Dedifferentiated amniotic fluid mesenchymal stem cell (primary cell): ENCODE data around the gene DPP4.
A peak's percentile ranks its signal among the peaks of the same experiment; 100 is the strongest.

ENCODE experiments used
- DNase-seq: peaks from one replicate; pipeline ENCODE4 v3.0.0-alpha.2; 2016; ENCODE audit errors: extremely low spot score

Gene DPP4

DNA sequence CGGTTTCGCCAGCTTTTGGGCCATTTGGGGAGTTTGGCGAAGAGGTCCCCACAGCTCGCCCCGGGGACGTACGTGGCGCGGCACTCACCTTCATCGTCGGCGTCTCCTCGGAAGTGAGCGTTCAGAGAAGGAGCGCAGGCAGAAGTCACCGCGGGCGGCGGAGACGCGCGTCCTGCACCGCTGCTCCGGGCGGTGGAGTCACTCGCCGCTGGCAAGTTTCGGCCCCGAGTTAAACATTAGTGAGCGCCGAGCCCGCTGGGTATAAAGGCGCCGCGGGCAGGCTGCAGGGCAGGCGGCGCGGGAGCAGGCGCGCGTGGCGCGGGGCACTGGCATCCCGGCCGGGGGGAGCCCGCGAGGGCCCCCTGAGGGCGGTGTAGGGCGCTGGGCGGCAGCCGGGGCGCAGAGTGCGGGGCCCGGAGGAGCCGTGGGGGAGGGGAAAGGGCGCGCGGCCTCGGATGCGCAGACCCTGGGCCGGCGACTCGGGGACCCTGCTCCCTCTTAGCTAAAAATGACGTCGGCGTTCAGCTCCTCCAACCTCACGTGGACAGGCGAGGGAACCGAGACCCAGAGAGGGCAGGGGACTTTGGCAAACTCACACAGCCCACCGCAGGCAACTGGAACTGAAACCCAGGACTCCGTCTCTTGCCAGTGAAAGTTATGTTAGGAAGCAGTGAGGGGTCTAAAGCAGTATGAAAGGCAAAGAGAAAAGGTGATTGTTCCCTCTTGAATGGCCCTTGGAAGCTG, at the start of gene DPP4:
TSS of gene DPP4 (minus strand) at position 328 of the 744 bp plus-strand sequence. CDS start at position 94, 234 bp downstream.
- DNase-seq = no peak

DNA sequence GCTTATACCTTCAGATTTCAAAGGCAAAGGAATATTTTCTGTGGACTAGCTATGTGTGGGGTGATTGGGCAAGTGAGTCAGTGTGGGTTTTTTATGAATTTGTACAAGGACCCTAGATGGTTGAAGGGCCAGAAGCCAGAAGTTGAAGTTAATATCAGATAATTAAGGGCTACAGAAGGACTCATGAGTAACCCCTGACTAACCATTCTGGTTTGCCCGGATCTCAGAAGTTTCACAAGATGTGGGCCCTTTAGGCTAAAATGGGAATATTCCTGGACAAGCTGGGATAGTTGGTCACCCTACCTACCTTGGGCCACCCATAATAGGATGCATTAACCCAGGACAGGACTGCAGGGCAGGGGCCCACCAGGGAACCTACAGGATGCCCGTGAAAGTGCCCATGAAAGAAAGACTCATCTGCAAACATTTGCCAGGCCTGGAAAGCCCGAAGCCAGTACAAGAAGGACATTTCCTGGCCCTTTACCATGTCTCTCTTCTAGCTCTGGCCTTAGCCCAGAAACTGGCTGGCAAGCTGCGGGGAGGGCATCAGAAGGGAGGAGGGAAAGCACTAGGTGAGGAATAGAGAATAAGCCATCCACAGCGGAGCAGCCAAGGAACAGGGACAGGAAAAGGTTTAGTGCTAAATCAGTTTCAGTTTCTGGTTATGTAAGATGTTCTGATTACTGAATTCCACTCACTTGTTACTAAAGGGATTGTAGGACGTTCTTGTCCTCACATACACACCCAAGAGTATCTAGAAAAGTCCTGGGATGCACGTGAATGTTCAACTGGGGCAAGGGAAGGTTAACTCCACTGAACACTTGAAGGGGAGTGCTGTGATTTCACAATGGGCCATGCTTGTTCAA, 44.4 kb upstream of the DPP4 start:
- no peak for DNase-seq

DNA sequence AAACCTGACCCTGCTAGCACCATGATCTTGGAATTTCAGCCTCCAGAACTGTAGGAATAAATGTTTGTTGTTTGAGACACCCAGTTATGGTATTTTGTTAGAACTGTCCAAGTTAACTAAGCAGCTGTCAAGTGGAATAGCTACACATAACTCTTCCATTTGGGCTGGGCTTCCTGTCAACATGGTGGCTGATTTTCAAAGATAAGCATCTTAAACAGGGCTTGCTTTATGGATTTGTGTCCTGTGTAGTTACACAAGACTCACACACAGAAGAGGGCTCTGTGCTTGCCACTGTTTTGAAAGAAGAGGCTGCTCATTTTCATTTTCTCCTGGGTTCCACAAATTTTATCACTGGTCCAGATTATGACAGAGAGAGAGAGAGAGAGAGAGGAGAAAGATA, 42.3 kb upstream of the DPP4 start:
- DNase-seq = no peak

DNA sequence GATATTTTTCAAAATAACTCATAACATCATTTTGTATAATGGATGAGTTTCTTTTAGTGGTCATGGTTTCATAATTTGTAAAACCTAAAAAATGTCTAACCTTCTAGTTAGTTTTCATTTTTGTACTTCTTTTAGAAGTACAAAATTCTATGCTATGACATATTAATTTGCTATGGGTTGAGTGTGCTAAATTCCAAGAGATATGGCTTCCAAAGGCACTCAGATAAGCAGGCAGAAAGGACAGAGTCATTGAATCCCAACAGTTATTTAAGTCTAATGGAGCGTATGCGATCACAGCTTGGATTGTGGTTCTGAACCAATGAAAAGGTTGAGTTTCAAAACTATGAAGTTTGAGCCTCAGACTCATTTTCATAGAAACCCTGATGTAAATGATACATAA, 41.1 kb upstream of the DPP4 start:
- no peak for DNase-seq

DNA sequence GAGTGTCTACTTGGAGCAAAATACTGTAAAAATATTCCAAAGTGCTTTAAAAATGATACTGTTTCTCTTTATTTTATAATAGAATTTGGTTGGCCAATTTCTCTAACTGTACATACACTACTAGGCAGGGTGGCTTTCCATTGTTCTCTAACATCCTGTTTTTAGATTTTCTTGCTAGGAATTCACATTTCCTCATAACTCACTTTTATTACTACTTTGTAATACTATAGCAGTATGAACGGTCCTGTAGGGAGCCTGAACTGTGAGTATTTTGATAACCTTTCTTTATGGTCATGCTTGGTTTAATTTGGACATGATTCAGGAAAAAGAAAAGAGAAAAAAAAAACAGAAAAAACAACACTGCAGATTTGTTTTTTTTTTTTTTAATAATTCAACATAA, 40.3 kb upstream of the DPP4 start:
- no peak for DNase-seq

DNA sequence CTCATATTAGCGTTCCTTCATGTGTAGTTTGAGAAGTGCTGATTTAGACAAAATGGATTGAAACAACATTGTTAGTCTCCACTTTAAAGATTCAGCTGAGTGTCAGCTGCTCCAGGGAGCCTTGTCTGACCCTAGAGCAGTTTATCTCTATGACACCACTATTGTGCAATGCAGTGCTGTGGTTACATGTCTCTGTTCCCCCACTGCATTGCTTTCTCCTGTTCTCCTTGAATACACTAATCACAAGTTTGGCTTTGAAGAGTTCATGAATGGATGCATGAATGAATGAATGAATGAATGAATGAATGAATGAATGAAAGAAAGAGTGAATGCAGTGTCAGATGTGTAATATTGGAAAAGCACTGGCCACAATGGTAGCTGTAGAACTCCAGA, 39.8 kb upstream of the DPP4 start:
- no peak for DNase-seq

DNA sequence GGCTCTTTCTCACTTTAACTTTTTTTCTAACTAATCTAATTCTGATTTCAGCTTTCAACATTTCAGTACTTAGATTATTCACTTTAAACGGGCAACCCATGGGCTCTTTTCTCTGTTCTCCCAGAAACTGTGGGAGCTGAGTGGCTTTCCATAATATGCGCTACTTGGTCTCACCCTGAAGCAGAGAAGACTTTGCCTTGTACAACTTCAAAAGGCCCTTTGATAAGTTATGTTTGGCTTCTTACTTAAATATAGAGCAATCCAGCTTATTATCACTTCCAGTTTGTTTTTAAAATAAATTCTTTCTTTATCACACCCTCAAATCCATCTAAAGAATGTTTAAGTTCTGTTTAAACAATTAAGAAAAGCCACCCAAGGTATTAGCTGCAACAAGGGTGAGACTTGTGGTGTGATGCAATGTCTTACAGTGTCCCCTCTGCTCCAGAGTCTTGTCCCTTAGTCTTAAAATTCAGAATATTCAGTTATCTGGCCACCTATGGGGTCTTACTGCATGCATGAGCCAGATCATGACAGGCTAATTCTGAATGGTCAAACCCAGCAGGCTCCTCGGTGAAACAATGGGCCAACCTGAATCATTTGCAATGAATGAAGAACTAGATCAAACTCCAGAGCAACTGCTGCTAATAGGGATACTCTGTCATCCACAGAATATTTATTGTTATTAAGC, 39.2 kb upstream of the DPP4 start:
- no peak for DNase-seq

DNA sequence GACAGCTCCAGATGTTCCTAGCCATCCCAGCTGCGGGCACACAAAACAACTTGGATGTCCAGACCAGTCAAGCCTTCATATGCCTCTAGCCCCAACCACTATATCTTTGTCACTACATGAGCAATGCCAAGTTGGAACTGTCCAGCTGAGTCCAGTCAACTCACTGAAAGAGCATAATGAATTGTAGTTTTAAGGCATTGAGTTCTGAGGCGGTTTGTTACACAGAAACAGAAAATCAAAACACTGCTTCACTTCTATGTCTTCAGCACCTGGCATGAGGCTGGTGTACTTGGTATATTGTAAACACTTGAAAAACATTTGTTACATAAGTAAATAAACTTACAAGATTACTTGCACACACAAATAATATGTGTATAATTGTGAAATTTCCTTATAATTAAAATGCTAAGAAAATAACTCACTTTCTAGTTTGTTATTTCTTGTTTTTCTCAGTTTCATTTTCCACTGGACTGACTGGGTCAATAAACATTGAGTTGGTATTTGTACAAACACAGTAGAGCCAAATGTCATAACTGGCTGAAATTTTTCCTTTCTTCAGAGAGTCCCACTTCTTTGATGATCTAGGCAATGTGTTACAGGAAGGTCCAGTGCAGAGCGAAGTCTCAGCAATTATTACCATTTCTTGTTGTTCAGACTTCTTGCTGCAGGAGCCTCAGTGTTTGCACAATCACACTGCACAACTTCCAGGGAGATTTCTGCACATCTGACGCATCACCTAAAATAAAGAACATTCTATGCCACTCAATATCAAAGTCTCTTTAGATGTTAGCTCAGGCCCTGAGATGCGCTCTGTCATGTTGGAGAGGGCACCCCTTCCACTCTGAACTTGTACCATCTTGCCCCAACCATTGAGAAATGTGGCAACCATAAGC, 38.2 kb upstream of the DPP4 start:
- DNase-seq = no peak

DNA sequence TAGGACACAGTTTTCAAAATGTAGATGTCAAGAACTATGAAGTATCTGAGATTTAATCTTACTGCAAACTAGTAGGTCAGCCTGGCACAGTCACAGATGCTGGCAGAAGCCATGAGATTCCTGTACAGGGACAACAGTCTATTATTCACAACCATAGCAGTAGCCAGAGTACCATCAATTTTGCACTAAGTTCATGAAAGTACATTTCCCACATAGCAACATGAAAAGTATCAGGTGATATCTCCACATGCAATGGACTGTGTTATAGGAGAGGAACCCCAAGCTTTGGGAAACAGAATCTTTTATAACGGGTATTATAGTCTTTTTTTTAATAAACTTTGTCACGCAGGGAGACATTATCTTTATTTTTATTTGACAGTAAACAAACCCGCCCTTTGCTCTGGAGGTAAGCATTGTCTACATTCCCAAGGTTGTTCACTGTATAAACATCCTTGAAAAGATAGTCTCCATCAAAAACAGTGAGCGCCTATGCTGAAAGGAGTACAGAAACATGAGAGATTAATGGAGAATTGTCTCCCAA, 33.4 kb upstream of the DPP4 start:
- no peak for DNase-seq

DNA sequence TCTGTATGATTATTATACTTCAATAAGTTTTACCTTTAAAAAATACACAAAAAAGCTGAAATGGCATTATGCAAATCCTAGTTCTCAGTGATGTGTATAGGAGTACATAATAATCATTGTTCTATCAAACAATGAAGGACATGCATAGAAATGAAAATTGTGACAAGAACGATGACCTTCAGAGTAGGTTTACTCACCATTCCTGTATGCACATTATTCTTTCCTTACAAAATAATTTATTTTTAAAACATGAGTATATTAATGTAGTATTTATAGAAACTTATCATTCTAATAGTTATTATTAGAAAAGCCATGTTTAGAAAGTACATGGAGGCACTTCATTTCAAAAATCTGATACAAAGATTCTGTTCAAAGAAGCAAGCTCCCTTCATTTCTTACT, 32.7 kb upstream of the DPP4 start:
- DNase-seq = no peak

DNA sequence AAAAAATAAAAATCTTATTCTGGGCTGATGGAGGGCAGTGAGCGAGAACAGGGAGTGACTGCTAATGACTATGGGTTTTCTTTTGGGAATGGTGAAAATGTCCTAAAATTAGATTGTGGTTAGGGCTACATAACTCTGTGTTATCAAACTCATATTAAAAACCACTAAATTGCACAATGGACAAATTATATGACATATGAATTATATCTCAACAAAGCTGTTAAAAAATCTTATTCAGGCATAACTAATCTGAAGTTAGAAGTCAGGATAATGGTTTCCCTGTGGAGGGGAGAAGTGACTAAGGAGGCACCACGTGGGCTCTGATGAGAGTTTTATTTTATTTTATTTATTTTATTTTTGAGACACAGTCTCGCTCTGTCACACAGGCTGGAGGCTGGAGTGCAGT, 32.1 kb upstream of the DPP4 start:
- no peak for DNase-seq

DNA sequence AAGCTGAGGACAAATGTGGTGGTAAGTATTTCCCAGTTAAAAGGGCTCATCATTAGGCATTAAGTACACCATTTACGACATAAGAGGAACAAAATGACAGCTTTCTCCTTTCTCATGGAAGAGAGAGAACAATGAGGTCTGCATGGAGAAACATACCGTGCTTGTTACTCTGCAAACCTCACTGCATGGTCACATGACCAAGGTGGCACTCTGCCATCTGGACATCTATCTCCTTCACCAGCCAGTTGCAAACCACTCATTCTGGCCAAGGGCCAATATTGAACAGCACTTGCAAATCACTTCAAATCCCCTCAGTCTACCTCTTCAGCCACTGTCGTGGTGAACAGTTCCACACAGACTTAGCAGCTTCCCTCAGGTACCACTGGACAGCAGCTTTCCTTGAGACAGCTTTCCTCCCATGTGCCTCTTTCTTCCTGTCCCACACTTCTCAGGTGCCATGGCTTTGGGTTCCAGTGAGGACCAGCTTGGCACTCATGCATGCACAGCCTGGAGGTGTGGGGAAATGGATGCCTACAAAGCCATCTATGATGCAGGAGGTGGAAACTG, 29.5 kb upstream of the DPP4 start:
- DNase-seq = no peak

DNA sequence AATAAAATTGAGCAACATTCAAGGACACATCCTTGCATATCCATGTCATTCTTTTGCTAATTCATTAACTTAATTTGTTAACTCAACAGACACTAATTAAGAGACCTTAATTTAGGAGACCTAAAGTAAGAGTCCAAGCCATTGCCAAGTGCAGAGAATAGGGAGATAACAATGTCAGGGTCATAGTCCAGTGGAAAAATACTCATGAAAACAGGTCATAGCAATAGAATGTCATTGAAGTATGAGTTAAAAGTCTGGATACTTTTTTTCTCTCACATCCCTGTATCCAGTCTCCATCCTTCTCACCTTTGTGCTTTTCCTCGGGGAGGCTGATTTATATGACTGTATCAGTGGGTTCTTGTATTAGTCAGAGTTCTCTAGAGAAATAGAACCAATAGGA, 26.6 kb upstream of the DPP4 start:
- no peak for DNase-seq

DNA sequence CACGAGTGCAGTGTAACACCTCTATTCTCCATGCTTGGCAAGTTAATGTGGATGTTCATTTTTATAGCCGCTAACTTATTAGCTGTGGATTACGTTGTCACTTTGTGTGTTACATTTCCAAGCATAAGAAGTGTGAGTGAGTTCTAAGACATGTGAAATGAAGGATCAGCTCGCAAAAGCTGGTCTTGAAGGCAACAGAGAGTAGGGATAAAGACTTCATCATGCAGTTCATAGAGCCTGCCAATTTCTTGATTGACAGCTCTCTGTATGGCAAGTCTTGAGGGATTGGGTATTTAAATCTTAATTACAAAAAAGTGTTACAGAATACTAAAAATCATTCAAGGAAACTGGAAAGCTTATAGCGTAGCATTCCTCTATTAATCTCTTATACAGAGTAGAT, 25.8 kb upstream of the DPP4 start:
- DNase-seq = no peak

DNA sequence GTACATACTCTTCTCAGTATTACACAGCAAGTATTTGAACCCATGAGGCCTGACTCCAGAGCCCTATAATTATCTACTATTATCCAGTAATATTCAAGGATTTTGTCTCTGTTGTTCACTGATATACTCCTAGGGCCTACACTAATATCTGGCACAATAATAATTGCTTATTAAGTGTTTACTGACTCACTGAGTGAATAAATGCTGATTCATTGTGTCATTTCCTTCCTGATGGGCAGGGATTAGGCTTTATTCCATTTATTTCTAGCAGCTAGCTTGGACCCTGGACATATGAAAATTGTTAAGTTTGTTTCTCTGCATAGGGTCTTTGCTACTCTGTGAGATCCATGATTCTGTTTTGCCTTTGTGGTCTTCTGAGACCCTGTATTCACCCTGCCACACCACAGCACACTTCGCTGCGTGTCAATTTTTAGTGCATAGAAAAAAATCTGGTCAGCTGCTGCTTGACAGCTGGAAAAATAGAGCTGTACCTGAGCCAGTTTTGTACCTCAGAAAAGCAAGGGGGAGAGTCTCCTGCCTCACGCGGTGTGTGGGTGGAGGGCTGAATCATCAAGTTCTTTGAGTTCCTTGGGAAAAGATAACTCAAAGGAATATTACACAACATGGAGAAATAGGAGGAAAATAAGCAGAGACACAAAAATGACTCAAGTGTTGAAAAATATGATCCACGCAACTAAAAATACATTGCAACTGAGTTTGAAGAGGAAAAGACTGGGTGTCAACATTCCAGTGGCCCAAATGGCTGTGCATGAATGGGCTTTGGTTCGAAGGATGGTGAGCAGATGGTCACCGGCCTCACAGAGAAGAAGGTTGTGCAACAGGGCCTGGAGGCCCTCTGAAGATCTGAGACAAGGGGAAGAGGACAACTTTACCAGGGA, 18.9 kb upstream of the DPP4 start:
- peak; percentile 62 for DNase-seq

DNA sequence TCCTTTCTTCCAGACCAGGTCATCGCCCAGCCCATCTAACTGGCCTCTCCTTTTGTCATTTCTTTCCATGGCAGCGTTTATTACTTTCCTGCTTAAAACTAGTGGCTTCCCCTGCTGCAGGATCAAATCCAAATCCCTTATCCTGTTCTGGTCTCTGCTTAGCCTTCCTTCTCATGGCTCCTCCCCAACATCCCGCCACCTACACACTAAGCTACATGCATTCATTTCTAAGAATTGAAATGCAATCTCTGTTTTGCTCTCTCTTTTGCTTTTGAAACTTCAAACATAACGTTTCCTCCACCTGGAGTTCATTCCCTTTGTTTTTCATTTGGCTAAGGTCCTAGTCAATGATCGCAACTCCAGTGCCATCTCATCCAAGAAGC, 18.0 kb upstream of the DPP4 start:
- DNase-seq = no peak

DNA sequence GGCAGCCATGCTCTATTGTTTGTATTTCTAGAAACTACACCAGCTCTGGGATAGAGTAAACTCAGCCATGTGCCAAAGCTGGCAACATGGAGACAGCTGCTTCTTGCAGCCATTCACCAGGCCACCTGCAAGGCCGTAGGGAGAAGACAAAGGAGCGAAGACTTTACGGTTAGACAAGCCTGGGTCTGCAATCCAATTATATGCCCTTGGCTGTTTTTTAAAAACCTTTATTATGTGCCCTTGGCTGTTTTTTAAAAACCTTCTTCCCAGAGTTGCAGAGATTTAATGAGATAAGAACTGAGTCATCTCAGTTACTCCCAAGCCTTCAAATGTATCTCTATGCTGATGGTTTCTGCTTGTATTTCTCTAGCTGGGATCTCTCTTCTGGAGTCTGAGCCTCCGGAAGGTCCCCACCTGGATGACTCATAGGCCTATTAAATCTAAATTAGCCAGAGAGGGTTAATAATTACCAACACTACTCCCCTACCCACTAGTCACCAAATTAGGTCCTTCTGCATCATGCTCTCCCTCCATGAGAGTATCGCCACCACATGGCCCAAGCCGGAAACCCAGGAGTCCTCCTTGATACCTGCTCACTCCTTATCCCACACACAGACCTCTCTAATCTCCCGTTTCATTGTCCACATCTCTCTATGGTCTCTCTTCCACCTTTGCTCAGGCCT, 17.5 kb upstream of the DPP4 start:
- no peak for DNase-seq

DNA sequence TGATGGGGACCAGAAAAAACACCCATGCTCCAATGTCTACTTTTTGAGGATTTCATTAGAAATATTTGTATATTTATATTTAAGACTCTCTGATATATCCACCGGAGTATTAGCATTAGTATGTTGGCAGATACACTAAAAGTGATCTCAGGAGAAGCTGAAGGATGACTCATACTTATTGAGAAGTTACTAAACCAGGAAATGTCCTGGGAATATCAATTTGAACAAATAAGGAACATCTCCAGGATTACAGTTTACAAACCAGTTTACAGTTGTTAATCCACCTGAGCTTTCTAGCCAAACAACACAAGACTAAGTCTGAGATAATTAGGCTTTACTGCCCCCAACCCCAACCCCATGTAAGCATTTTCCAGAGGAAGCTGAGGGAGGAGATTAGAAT, 16.1 kb upstream of the DPP4 start:
- no peak for DNase-seq

DNA sequence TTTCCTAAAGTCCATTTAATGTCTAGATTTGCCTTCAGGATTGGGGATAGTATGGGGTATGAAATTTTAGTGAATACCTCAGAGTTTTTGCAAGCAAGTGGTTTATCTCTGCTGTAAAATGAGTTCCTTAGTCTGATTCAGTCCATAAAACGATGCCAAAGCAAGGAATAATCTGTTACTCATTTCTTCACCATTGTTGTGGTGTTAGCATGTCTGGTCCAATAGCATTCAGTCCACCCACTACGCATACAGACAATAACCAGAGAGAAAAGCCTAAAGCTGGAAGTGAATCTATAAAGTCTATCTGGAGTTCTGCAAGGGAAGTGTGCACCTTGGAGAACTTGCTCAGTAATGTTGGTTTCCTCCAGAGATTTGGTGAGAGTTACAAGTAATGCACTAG, 12.9 kb upstream of the DPP4 start:
- no peak for DNase-seq
